ENCODE data around the gene UBE2J2.

Gene UBE2J2

GRCh38 chr1:1213345-1214265 lies 60.0 kb downstream of the UBE2J2 start, which contains the start of gene TNFRSF4:
TSS of gene TNFRSF4 (minus strand) at chr1:1214153. CDS start at chr1:1214127, 26 bp downstream.
- in situ Hi-C loops (cut with MboI; ENCODE audit: low sequenced_read_pairs, unreplicated experiment) = no loop called here
- no peak for TF ChIP-seq CTCF (IDR thresholded peaks at IDR 0.05; ENCODE audit: borderline replicate concordance, control extremely low read depth, extremely low read depth, insufficient read depth, missing control alignments)
- DNase-seq (ENCODE audit: low spot score) = no peak

GRCh38 chr1:1212780-1213344 lies 60.8 kb downstream of the UBE2J2 start:
- in situ Hi-C loops (cut with MboI; ENCODE audit: low sequenced_read_pairs, unreplicated experiment) = no loop called here
- peak; percentile 80 for DNase-seq (ENCODE audit: low spot score)
- TF ChIP-seq CTCF (IDR thresholded peaks at IDR 0.05; ENCODE audit: borderline replicate concordance, control extremely low read depth, extremely low read depth, insufficient read depth, missing control alignments) = no peak

- no peak for TF ChIP-seq CTCF (IDR thresholded peaks at IDR 0.05; ENCODE audit: borderline replicate concordance, control extremely low read depth, extremely low read depth, insufficient read depth, missing control alignments)
- DNase-seq (ENCODE audit: low spot score) = no peak
- in situ Hi-C loops (cut with MboI; ENCODE audit: low sequenced_read_pairs, unreplicated experiment) = no loop called here
Observed at GRCh38 chr1:1211541-1212441, 61.9 kb downstream of the UBE2J2 start.

- in situ Hi-C loops (cut with MboI; ENCODE audit: low sequenced_read_pairs, unreplicated experiment) = no loop called here
- no peak for TF ChIP-seq CTCF (IDR thresholded peaks at IDR 0.05; ENCODE audit: borderline replicate concordance, control extremely low read depth, extremely low read depth, insufficient read depth, missing control alignments)
- no peak for DNase-seq (ENCODE audit: low spot score)
Observed at GRCh38 chr1:1210726-1211540, 62.7 kb downstream of the UBE2J2 start.

- peak; percentile 78 for DNase-seq (ENCODE audit: low spot score)
- in situ Hi-C loops (cut with MboI; ENCODE audit: low sequenced_read_pairs, unreplicated experiment) = no loop called here
- TF ChIP-seq CTCF (IDR thresholded peaks at IDR 0.05; ENCODE audit: borderline replicate concordance, control extremely low read depth, extremely low read depth, insufficient read depth, missing control alignments) = no peak
Observed at GRCh38 chr1:1208713-1209433, 64.8 kb downstream of the UBE2J2 start.
